Measurements from ENCODE around the gene TIMD4. TPM values are rescaled to one million over a fixed set of nuclear protein-coding genes. Genes with fewer than 3 reads are reported as not detected.

TIMD4 gene
- 0.38 TPM in 1 of 2 replicates, not detected in the other for total RNA-seq

GRCh38 chr5:156963125-156963524 is at the start of gene TIMD4:
Gene TIMD4, minus strand, starts transcription at chr5:156963226. Its CDS starts 28 bp downstream, at chr5:156963198.

Other genes with a start within 250 kb of the TIMD4 start
- gene PPP1R2B, start 112.9 kb downstream of the TIMD4 start, total RNA-seq, result not detected in 2 replicates
- gene HAVCR1, start 95.9 kb upstream of the TIMD4 start, total RNA-seq, result 2.1 and 11.7 TPM in 2 replicates
- gene HAVCR2, start 145.8 kb upstream of the TIMD4 start, total RNA-seq, result 0.33 and 6.8 TPM in 2 replicates
- 9.3 and 11.6 TPM in 2 replicates for gene MED7, start 179.6 kb upstream of the TIMD4 start, total RNA-seq
- gene GARIN3, start 203.0 kb upstream of the TIMD4 start, total RNA-seq, result not detected in 2 replicates
- not detected in 2 replicates for gene ITK, start 217.6 kb upstream of the TIMD4 start, total RNA-seq

Measured in mesangial cell (primary cell).